Dedifferentiated amniotic fluid mesenchymal stem cell (primary cell): ENCODE data around the gene CMBL.
"Not testable (repeated sequence)": the region's sequence is repeated elsewhere in the genome, so short reads cannot be mapped to it uniquely, and the experiment has no call there.

ENCODE experiments used
- DNase-seq: peaks from one replicate; pipeline ENCODE4 v3.0.0-alpha.2; 2016; ENCODE audit errors: extremely low spot score

The CMBL gene

DNA sequence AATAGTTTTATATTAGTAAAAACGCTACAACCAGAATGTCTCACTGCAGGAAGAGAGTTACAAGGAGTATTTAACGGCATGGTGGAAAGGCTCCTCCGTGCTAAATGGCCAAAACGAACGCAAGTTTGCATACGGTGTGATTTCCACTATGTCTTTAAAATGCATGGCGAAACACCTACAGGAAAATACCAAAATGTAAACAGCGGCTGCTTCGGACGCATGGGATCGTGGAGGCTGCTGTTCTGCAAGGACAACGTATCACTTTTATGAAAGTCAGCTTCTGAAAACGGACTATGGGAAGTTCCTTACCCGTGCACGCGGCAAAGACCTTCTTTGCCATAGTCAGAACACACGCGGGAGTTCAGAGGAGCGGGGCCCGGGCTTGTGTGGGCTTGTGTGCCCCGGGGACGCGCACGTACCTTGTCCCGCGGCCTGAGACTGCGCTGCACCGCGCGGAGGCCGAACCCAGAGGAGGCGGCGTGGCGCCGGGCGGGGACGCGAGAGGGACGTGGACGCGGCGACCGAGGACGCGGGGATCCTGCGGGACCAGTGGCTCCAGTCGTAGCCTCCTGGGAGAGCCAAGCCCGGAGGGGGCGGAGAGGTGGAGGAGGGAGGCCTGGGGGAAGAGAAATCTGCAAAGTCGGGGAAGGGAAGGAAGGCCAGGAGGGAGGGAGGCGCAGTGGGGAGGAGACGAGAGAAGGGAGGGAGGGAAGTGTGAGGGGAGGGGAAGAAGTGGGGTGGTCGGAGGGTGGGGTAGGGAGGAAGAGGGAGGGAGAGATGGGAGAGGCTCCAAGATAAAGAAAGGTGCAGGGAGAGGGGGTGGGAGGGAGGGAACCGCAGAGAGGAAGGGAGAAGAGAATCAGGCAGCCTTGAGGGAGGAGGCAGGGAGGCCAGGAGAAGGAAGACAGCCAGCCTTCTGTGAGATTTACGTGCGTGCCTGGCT is at the start of gene CMBL:
Gene CMBL (minus strand): TSS at position 697 of the 943 bp plus-strand sequence. CDS start 17,140 bp downstream, outside the sequence.
- no peak for DNase-seq

DNA sequence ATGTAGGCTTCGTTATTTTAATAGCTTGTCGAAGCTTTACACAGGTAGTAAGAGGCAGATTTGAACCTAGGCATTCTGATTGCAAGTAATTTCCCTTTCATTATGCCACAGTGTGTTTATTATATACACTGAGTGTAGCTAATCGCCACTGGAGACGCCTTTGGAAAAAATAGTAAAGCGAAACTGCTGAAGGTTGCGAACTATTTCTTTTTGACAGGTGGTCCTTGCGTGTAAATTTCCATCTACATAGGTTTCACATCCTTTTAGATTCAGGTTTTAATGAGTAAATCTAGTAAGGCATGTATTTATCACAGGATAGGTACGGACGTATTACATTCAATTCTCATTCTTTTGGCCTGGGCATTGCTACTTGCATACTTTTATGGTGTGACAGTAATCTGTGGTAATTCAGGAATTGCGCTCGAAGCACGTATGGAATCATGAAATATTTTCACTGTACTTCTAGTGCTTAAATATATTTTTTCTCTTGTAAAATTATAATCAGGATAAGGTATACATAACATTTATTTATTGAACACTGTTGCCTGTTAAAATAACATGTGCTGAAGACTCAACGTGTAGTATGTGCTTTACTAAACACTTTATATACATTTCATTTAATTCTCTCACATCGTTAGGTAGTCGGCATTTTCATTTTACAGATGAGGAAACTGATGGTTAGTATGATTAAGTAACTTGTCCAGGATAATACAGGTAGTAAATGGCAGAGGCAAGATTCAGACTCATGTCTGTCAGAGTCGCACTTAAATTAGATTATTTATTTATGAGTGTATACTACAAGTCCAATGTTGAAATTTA is 47.6 kb upstream of the CMBL start:
- peak; percentile 62 for DNase-seq

DNA sequence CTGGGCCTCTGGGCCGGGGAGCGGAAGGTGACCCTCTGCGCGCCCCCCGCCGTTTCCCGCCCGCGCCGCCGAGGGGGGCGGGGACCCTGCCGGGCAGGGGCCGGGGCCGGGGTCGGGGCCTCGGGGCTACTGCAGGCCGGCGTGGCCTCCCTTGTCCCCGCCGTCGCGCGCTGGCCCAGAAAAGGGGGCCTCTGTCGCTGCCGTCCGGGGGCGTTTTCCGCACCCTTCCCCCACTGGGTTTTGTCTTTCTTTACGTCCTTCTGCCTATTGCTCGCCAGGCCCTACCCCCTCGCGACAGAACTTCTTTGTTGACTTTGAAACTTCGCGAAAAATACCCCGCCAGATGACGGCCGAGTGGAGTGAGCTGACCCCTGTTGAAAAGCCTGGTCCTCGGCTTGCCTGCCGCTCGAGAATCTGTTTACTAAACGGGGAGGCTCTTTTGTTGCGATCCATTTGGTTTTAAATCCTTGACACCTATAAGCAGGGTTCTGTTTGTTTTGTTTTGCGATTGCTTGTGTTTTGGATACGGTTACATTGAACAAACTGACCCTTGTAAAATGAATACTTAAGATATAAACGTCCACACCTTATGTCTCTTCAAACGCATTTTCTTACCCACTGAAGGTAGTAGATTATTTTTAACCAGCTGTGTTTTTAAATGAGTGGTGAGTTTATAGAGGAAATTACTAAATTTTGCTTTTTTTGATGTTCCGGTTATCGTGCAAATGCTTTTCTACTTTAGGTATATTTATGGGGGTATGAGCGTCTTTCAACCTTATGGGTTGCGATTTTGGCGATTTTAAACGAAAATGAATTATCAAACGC is 46.6 kb upstream of the CMBL start:
- DNase-seq = peak; percentile 40

DNA sequence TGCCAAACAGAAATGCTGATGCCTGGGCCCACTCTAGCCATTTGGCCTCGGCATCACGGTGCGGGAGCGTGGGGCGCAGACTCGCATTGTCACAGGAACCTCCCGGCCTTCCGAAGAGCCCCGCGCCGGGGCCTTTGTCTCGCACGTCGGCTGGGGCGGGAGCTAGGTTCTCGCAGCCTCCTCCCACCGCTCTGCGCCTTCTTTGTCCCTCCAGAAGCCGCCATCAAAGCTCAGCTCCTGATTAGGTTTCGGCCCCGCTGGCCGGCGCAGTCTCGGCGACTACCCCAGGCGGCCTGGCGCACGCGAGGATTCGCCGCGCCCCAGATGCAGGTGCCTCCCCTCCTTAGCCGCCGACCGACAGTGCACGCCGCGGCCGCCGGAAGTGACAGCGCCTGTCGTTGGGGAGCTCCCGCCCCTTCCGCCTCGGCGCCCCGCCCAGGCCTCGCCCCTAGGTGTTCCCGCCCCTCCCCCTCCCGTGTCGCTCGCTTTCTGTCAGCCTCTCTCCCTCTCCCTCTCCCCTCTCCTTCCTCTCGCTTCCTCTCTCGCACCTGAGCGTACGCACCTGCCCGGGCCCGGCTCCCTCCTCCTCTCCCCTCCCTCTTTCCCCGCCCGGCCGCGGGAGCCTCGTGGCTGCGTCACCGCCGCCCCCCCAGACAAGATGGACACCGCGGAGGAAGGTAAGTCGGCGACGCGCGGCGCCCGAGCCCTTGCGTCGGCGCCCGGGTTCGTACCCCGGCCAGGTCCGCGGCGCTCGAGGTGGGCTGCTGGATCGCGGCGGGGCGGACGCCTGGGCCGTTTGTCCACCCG is 45.7 kb upstream of the CMBL start, which contains the start of gene MARCHF6:
Gene MARCHF6 (plus strand): TSS at position 455 of the 807 bp plus-strand sequence. CDS start 204 bp downstream, at position 659.
- DNase-seq = peak; percentile 84

DNA sequence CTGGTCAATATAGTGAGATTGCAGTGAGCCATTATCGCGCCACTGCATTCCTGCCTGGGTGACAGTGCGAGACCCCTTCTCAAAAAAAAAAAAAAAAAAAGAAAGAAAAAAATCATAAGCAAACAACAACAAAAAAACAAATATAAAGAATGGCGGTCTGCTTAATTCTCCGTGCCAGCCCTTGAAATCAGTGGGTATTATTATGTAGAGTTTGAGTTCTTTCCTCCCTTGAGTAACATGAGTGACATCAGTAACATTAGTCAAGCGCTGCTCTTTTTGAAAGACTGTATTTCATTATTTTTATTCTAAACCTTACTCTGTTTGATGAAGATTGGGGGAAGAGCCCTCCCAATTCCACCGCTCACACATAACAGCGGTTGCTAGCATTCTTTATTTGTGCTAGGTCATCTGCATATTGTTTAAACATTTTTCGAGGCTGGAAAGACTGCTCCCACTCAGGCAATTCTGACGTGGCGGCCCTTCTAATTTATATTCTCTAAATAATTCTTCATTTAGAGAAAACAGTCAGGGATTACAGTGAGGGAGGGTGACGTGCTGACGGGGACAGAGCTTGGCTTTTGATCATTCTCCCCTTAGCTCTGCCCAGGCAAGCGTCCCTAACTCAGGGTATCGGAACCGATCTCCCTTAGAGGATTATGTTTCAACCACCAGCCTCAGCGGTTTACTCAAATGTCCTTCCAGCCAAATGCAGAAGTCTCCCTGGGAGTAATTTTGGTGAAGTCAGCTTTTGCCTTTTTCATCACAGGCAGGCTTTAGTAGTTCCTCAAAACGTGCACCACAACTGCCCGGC is 44.9 kb upstream of the CMBL start:
- peak; percentile 47 for DNase-seq

DNA sequence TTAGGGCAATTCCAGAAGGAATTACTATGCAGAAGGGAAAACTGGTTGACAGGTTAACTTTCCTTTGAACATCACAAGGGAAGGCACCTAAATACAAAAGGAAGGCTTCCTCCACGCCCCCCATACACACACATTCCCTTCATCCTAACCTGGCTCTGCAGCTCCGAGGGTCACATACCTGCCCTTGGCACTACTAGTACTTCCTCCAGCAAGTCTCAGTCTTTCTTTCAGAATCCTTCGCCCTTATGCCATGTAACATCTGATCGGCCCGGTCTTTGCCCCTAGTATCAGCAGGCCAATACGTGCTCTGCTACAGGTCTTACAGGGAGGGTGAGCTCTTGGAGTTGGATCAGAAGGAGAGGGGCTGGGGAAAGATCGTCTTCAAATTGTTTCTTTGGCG is 44.2 kb upstream of the CMBL start:
- no peak for DNase-seq

DNA sequence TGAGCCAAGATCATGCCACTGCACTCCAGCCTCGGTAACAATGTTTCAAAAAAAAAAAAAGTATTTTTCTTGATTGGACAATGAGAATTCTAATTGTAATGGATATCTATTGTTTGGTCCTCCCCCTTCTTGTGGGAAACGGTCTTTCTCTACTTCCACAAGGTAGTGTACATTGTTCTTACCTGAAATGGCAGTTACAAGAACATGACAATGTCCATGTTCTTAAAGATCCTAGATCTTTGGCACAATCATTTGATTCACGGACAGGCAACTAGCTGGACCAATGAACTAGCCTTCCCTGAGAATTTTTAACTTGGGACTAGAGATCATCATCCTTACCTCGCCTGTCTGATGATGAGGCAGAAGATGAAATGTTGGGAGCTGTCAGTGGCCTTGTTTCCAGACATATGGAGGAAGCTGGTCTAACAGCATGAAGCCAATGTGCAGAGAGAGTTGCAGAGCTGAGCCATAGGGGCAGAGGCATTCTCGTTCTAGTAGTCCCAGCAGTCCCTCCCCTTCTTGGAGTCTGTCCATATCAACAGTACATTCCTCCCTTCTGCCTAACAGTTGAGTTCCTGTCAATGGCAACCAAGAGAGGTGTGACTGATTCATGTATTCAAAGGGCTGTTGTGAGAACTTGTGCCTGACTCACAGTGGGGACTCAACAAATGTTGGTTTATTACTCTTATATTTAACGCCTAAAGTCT is 43.6 kb upstream of the CMBL start:
- no peak for DNase-seq

DNA sequence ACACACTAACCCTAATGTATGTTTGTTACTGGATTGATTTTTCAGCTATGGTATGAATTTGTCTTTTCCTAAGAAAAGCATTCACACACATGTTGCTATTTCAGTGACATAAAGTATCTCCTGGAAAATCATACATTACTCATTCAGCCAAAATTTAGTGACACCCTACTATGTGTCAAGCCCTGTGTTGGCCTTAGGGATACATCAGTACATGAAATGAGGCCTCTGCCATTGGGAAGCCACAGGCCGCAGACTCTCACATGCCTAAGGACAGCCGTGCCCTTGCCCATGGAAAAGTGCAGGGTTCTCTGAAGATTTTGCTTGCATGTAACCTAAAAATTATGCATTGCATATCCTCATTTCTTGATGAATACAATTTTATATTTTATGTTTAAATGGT is 40.6 kb upstream of the CMBL start:
- no peak for DNase-seq

DNA sequence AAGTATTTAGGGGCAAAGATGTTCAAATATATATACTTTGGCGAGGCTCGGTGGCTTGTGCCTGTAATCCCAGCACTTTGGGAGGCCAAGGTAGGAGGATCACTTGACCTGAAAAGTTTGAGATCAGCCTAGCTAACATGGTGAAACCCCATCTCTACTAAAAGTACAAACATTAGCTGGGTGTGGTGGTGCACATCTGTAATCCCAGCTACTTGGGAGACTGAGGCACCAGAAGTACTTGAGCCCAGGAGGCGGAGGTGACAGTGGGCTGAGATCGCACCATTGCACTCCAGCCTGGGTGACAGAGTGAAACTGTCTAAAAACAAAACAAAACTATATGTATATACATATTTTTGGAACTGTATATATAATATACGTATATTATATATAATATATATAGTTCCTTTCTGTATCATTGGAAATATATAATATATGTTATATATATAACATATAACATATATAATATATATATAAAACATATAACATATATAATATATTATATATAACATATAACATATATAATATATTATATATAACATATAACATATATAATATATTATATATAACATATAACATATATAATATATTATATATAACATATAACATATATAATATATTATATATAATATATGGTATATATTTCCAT is 36.9 kb upstream of the CMBL start:
- not testable (repeated sequence) for DNase-seq

DNA sequence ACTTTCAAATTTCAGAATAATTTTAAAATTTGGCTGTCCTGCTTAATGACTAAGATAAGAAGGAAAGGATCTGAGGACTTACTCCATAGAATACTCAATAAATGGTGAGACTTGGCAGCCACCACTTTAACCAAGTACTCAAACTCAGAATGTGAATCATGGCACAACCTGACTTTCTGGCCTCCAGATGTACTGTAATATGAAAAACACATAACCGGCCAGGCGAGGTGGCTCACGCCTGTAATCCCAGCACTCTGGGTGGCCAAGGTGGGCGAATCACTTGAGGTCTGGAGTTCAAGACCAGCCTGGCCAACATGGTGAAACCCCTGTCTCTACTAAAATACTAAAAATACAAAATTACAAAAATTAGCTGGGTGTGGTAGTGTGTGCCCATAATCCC is 35.8 kb upstream of the CMBL start:
- no peak for DNase-seq

DNA sequence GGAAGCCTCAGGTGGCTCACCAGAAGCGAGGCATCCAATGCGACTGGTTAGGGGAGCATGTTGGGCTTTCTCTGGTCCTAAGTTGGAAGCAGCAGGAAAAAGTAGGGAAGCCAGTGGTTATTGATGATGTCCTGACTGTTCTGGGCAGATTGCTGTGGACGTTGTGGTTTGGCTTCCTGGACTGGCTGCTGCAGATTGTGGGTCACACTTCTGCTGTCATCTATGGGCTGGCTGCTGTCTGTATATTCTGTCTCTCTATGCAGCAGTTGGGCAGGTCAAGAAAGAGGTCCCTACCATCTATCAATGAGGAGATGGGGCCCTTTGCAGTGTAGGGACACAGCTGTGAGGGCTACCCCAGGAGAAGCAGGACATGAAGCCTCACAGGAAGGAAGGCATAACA is 32.3 kb upstream of the CMBL start:
- DNase-seq = no peak

DNA sequence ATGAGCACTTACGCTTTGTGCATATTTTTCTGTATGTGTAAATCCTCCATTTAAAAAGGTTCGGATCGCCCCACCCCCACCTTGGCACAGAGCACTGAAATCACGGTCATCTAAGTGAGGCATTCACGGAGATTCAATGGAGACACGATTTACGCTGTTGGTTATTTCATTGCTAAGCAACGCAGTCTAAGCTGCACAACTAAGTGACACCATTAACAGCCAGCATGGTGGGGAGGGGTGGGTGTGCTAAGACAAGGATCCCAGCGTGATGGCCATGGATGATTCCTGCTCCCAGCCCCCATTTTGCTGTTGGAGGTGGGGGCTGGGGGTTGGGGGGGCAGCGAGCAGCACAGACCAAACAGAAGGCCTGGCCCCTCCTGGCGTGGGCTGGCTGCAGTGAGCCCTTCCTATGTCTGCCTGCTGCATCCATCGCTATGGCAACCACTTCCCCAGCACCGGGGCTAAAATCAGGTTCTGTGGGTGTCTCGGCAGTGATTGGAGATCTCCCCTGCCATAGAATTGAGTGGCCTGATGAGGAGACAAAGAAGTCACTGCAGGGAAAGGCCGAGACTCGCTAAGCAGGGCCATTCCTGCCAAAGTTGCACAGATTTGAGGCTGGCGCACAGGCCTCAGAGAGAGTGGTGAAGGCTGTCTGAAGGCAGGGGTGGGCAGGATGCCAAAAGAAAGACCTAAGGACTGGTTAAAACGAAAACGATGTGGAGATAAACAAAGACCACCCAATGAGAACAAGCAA is 31.5 kb upstream of the CMBL start:
- no peak for DNase-seq

DNA sequence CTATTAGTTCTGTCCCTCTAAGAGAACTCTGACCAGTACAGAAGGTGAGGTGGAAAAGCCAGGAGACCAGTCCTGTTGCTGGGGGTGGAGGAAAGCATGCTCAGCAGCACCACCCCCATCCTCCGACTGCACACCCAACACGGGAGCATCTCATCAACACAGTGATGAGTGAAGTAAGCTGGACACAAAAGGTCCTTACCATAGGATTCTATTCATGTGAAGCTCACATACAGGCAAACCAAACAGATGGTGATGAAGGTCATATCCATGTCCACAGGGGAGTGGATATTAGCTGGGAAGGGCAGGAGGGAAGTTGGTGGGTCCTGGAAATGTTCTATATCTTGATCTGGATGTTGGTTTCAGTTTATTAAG is 31.0 kb upstream of the CMBL start:
- DNase-seq = no peak

DNA sequence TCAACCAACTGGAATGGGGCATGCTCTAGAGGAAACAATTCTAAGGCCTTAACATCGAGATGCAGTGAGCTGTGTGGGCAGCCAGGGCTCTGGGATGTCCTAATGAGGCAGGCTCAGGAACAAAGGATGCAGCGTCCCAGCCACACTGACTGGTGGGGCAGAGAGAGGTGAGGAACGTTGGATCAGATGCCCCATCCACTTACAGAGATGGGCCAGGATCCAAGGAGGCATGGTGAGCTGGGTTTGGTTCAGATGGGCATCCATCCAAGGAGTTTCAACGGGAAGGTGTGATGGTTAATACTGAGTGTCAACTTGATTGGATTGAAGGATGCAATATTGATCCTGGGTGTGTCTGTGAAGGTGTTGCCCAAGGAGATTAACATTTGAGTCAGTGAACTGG is 30.3 kb upstream of the CMBL start:
- no peak for DNase-seq

DNA sequence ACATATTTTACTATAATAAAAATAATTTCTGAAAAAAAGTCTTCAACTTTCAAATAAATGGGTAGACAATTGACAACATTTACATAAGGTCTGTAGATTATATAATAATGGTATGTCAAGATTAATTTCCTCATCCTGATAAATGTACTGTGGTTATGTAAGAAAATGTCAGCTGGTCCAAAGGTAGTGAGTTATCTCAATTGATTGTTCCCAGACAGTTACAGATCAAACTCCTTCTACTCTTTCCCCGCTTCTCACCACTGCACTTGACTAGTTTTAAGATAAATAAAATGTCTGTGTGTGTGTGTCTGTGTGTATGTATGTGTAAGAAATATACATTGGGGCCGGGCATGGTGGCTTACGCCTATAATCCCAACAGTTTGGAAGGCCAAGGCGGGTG is 29.4 kb upstream of the CMBL start:
- no peak for DNase-seq

DNA sequence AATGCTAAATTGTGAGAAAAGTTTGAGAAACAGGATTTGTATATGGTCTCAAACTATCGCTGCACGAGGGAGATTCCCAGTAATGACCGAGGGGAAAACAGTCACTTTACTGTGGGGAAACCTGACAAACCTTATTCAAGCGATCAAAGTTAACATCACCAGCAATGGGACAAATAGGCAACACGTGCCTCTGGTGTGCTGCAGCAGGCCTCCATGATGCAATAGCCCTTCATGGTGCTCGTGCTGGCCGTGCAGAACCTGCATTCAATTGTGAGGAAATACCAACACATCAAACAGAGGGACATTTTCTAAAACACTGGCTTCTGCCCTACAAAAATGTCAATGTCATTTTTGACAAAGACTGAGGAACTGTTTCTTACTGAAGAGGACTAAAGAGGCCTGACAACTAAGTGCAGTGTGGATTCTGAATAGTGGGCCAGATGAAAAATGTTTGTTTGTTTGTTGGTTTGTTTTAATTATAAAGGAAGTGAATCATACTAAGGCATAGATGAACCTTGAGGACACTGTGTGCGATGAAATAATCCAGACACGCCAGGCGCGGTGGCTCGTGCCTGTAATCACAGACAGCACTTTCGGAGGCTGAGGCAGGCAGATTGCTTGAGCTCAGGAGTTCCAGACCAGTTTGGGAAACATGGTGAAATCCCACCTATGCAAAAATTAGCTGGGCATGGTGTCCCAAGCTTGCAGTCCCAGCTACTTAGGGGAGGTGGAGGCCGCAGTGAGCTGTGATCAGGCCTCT is 28.2 kb upstream of the CMBL start:
- DNase-seq = no peak

DNA sequence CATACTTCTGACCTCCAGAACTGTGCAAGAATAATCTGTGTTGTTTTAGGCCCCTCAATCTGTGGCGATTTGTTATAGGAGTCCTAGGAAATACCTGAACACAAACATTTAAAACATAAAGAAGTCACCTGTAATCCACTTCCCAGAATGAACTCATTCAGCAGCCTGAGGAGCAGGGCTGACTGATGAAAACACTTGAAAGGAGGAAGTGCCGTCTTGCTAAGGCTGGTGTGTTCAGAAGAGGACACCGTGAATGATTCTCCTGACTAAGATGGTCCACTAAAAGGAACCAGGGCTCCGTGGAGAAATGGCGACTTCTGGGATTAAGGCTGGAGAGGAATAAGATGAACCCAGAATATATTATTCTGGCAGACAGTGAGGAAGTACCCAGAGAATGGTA is 27.1 kb upstream of the CMBL start:
- no peak for DNase-seq
